IMR-90 (cell line): ENCODE data around the gene ANO9. TPM values are rescaled to one million over a fixed set of nuclear protein-coding genes. Genes with fewer than 3 reads are reported as not detected.

Experiments used
- ATAC-seq: fragments of 200-7000 bp; cut with Tn5 transposase; 2 replicates; pipeline ENCODE4 v1.9.1; 2020; ENCODE audit warnings: low read depth, mild to moderate bottlenecking, moderate library complexity
- BruUV-seq: library from RNA; stranded (reverse); fragments of 400-500 nt; replicated peaks from 2 replicates; lab custom pipeline; 2021; lab: Mats Ljungman, UMichigan
- CTCF ChIA-PET: fragments of 300-600 bp; formaldehyde crosslinking; extraction: SDS; loops from one replicate; lab custom pipeline; 2021; ENCODE audit warnings: antibody characterized with exemption; lab: Yijun Ruan, JAX
- POLR2A ChIA-PET: fragments of 300-600 bp; sonication (Branson Sonifier 250); formaldehyde crosslinking; loops from one replicate; lab custom pipeline; 2022; ENCODE audit warnings: antibody characterized with exemption; ENCODE audit not compliant: unreplicated experiment; lab: Charles Lee
- DNase-seq: peaks from one replicate; pipeline ENCODE4 v3.0.0; 2013
- H2AFZ ChIP-seq: replicated peaks from 2 replicates; pipeline ENCODE3; 2013; ENCODE audit warnings: low read length, mild to moderate bottlenecking; ENCODE audit not compliant: poor library complexity
- H2AK5ac ChIP-seq: 2 replicates; pipeline ENCODE4 v1.6.1; 2013; ENCODE audit warnings: low read depth, low read length, inconsistent platforms
- H2AK9ac ChIP-seq: replicated peaks from 2 replicates; pipeline ENCODE3; 2013; ENCODE audit warnings: mild to moderate bottlenecking, low read depth, low read length, moderate library complexity; ENCODE audit not compliant: poor library complexity
- H2BK120ac ChIP-seq: 2 replicates; pipeline ENCODE4 v1.6.1; 2013; ENCODE audit warnings: low read depth, low read length, inconsistent platforms
- H2BK15ac ChIP-seq: 3 replicates; pipeline ENCODE4 v1.6.1; 2013; ENCODE audit warnings: low read depth, low read length, inconsistent platforms
- H2BK20ac ChIP-seq: 2 replicates; pipeline ENCODE4 v1.6.1; 2013; ENCODE audit warnings: low read depth, mild to moderate bottlenecking, inconsistent platforms, low read length, moderate library complexity
- H2BK5ac ChIP-seq: 2 replicates; pipeline ENCODE4 v1.6.1; 2013; ENCODE audit warnings: mild to moderate bottlenecking, low read depth, low read length, inconsistent platforms; ENCODE audit not compliant: poor library complexity, severe bottlenecking
- H3K14ac ChIP-seq: replicated peaks from 2 replicates; pipeline ENCODE4 v1.6.1; 2013; ENCODE audit warnings: low read depth, low read length, inconsistent platforms
- H3K18ac ChIP-seq: 2 replicates; pipeline ENCODE4 v1.6.1; 2013; ENCODE audit warnings: low read depth, low read length, control low read depth
- H3K23ac ChIP-seq: 2 replicates; pipeline ENCODE4 v1.6.1; 2013; ENCODE audit warnings: low read depth, low read length, inconsistent platforms
- H3K27ac ChIP-seq: 2 replicates; pipeline ENCODE4 v1.5.1; 2013; ENCODE audit warnings: mild to moderate bottlenecking, control low read depth, low read length; ENCODE audit not compliant: insufficient read depth
- H3K27me3 ChIP-seq: 2 replicates; pipeline ENCODE4 v1.6.1; 2013; ENCODE audit warnings: low read length; ENCODE audit not compliant: control insufficient read depth, insufficient read depth
- H3K36me3 ChIP-seq: 2 replicates; pipeline ENCODE4 v1.6.1; 2013; ENCODE audit warnings: low read length, mixed read lengths; ENCODE audit not compliant: control insufficient read depth, insufficient read depth
- H3K4ac ChIP-seq: 2 replicates; pipeline ENCODE4 v1.6.1; 2013; ENCODE audit warnings: low read depth, low read length, inconsistent platforms
- H3K4me1 ChIP-seq: 2 replicates; pipeline ENCODE4 v1.6.1; 2013; ENCODE audit warnings: low read length, mixed read lengths; ENCODE audit not compliant: control insufficient read depth, insufficient read depth
- H3K4me2 ChIP-seq: 2 replicates; pipeline ENCODE4 v1.6.1; 2013; ENCODE audit warnings: low read depth, mild to moderate bottlenecking, control low read depth, low read length, moderate library complexity
- H3K4me3 ChIP-seq: 2 replicates; pipeline ENCODE4 v1.5.1; 2013; ENCODE audit warnings: low read depth, mild to moderate bottlenecking, control low read depth, low read length, moderate library complexity; ENCODE audit not compliant: insufficient read depth
- H3K56ac ChIP-seq: 2 replicates; pipeline ENCODE4 v1.6.1; 2013; ENCODE audit warnings: low read length, inconsistent platforms; ENCODE audit not compliant: insufficient read depth; ENCODE audit errors: extremely low read depth
- H3K79me1 ChIP-seq, 2 experiments: 2 replicates each; pipeline ENCODE4 v1.6.1; 2013; ENCODE audit warnings: low read length in 2 of 2, inconsistent platforms in 1 of 2, low read depth in 1 of 2
- H3K9ac ChIP-seq: 2 replicates; pipeline ENCODE4 v1.6.1; 2013; ENCODE audit warnings: low read depth, low read length, control low read depth
- H3K9me1 ChIP-seq: 2 replicates; pipeline ENCODE4 v1.6.1; 2013; ENCODE audit warnings: low read length, inconsistent platforms; ENCODE audit not compliant: insufficient read depth
- H3K9me3 ChIP-seq: 2 replicates; pipeline ENCODE4 v1.6.1; 2013; ENCODE audit warnings: low read length; ENCODE audit not compliant: control insufficient read depth, insufficient read depth
- H4K20me1 ChIP-seq: 2 replicates; pipeline ENCODE4 v1.6.1; 2013; ENCODE audit warnings: low read length, inconsistent platforms; ENCODE audit not compliant: insufficient read depth
- H4K5ac ChIP-seq: 2 replicates; pipeline ENCODE4 v1.6.1; 2013; ENCODE audit warnings: mild to moderate bottlenecking, low read depth, low read length, control low read depth
- H4K8ac ChIP-seq, 2 experiments: 2 replicates each; pipeline ENCODE4 v1.6.1; 2013; ENCODE audit warnings: low read depth in 2 of 2, low read length in 2 of 2, control low read depth in 1 of 2, inconsistent platforms in 1 of 2
- H4K91ac ChIP-seq: 2 replicates; pipeline ENCODE4 v1.6.1; 2013; ENCODE audit warnings: low read depth, low read length, inconsistent platforms; ENCODE audit not compliant: insufficient read depth
- CEBPB ChIP-seq: IDR thresholded peaks from 2 replicates; pipeline ENCODE4 v1.6.1; 2012; ENCODE audit warnings: low read depth, low read length, improper control_type of control experiment
- CHD1 ChIP-seq: IDR thresholded peaks from 2 replicates; pipeline ENCODE4 v1.6.1; 2012; ENCODE audit warnings: low read depth, low read length, improper control_type of control experiment
- FOS ChIP-seq: fragments of 150-350 bp; IDR thresholded peaks from 2 replicates; pipeline ENCODE4 v1.6.1; 2016; ENCODE audit warnings: low read depth, low read length
- MAZ ChIP-seq: IDR thresholded peaks from 2 replicates; pipeline ENCODE4 v1.6.1; 2012; ENCODE audit warnings: low read depth, mild to moderate bottlenecking, low read length, improper control_type of control experiment, moderate library complexity, borderline replicate concordance
- MXI1 ChIP-seq: IDR thresholded peaks from 2 replicates; pipeline ENCODE4 v1.6.1; 2012; ENCODE audit warnings: low read depth, mild to moderate bottlenecking, low read length, moderate library complexity, borderline replicate concordance
- RAD21 ChIP-seq: IDR thresholded peaks from 2 replicates; pipeline ENCODE4 v1.6.1; 2012; ENCODE audit warnings: low read length, improper control_type of control experiment
- RCOR1 ChIP-seq: IDR thresholded peaks from 2 replicates; pipeline ENCODE4 v1.6.1; 2012; ENCODE audit warnings: mild to moderate bottlenecking, low read length, improper control_type of control experiment; ENCODE audit not compliant: insufficient replicate concordance
- RFX5 ChIP-seq: IDR thresholded peaks from 2 replicates; pipeline ENCODE4 v1.8.0; 2012; ENCODE audit warnings: low read depth, mild to moderate bottlenecking, low read length, moderate library complexity
- SMC3 ChIP-seq: fragments of 150-350 bp; IDR thresholded peaks from 2 replicates; pipeline ENCODE4 v1.6.1; 2016; ENCODE audit warnings: low read depth, mild to moderate bottlenecking, antibody characterized with exemption, low read length, moderate library complexity
- WGBS, 2 experiments: methylation state at CpG; one replicate each; pipeline versions ENCODE4 v1.1.5 to v1.1.7; 2013; ENCODE audit warnings: missing lambda C conversion rate in 2 of 2; ENCODE audit not compliant: insufficient read length in 1 of 2; ENCODE audit errors: extremely low coverage in 2 of 2; 5-methylcytosine and 5-hydroxymethylcytosine counted together
- dilution Hi-C: fragments of 300-500 bp; cut with HindIII; formaldehyde crosslinking; loops from one replicate; pipeline ENCODE4 v1.14.3; 2018; ENCODE audit warnings: low sequenced_read_pairs; ENCODE audit not compliant: unreplicated experiment
- in situ Hi-C: fragments of 300-500 bp; cut with MboI; formaldehyde crosslinking; loops from 3 replicates; pipeline ENCODE4 v1.14.3; 2019; ENCODE audit warnings: low sequenced_read_pairs, inconsistent platforms, mixed read lengths
- intact Hi-C: fragments of 100-400 bp; cut with micrococcal nuclease; formaldehyde crosslinking; loops from 2 replicates; pipeline ENCODE4 v1.10.0; 2022
- polyA plus RNA-seq, 3 experiments: library from polyadenylated mRNA; depleted of rRNA; stranded (reverse); fragments of >200 nt; gene quantifications; 2 replicates each; pipeline ENCODE4 v1.2.3, GENCODE V29; 2012; ENCODE audit warnings: low replicate concordance in 1 of 3
- total RNA-seq: library from RNA; depleted of rRNA; stranded (reverse); fragments of >200 nt; gene quantifications from 2 replicates; pipeline ENCODE4 v1.2.3, GENCODE V29; 2012
- TF ChIP-seq, protein P1 (sequence below): fragments of 150-350 bp; IDR thresholded peaks from 2 replicates; pipeline ENCODE4 v1.6.1; 2017; ENCODE audit warnings: mild to moderate bottlenecking, antibody characterized with exemption, low read length, low read depth
- TF ChIP-seq, protein P2 (sequence below): conservative IDR thresholded peaks from 2 replicates; pipeline ENCODE4 v1.5.1; 2012; ENCODE audit warnings: mild to moderate bottlenecking, low read depth, low read length, improper control_type of control experiment
- TF ChIP-seq, protein P3 (sequence below): fragments of 150-350 bp; IDR thresholded peaks from 2 replicates; pipeline ENCODE4 v1.6.1; 2016; ENCODE audit warnings: low read depth, mild to moderate bottlenecking, low read length, moderate library complexity, borderline replicate concordance

The ANO9 gene
- total and polyA plus RNA-seq, 2 of the 4 experiments (the other 2 are of a cell fraction) = not detected

DNA sequence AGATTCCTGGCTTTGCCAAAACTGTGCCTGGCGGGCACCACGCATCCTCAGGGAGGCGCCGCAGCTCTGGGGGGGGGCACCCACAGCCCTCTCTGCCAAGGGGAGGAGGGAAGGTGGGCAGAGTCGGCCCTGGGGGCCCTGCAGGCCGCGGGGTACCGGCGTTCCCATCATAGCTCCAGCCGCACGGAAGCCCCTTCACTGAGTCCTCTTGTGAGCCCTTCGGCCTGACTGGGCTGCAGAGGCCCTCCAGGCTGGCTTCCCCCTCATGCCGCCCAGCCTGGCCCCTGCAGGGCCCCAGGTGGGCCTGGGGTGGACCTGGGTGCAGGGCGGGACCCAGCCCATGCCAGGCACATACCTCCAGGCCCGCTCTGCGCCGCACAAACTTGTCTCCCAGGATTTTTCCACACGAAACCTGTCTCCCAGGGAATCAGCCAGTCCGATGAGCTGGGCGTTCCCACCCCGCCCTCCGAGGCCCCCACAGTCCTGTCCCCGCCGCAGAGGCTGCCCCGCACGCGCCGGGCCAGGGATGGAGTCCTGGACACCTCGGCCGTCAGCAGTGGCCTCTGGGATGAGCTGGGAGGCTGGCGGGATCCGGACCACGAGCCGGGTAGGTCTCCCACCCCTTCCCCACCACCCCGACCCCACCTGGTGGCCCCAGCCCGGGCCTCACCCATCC lies 49.6 kb downstream of the ANO9 start:
- no peak overlapping the region for H2BK120ac ChIP-seq
- no peak for ATAC-seq
- intact Hi-C loops = no loop called here
- H2AFZ ChIP-seq = no peak overlapping the region
- H4K91ac ChIP-seq = no peak overlapping the region
- no peak overlapping the region for H3K23ac ChIP-seq
- CTCF ChIA-PET = no interaction called here
- no peak overlapping the region for H4K8ac ChIP-seq
- peaks cover 0 to 4% of the 10 kb centered on the region in 2 experiments; a peak in 1 of 4 replicates for H3K79me1 ChIP-seq
- H3K4me1 ChIP-seq = peaks cover 21% of the 10 kb centered on the region
- H3K14ac ChIP-seq = no peak overlapping the region
- H2AK5ac ChIP-seq = peak overlapping the region; percentile 87; the same call in 1 of the 2 replicates
- no peak overlapping the region for H4K5ac ChIP-seq
- H3K18ac ChIP-seq = no peak overlapping the region
- dilution Hi-C loops = no loop called here
- H2BK20ac ChIP-seq = no peak overlapping the region
- no peaks in the 10 kb centered on the region for H3K36me3 ChIP-seq
- no peak overlapping the region for H2BK15ac ChIP-seq
- peak overlapping the region; percentile 37 for H2AK9ac ChIP-seq
- H4K20me1 ChIP-seq = no peaks in the 10 kb centered on the region
- no peak overlapping the region for H3K56ac ChIP-seq
- POLR2A ChIA-PET = interaction anchor here (1.3 kb wide), 1 partner anchor 15 kb away, joined by 4 read pairs; no protein-coding TSS in a partner anchor
- H3K9me1 ChIP-seq = peaks cover 3% of the 10 kb centered on the region
- 91% methylated on average over 15 of the region's 36 CpGs; no CpG with 5 or more reads in 1 of the 2 experiments for WGBS, 2 experiments
- TF ChIP-seq, protein P1, sequence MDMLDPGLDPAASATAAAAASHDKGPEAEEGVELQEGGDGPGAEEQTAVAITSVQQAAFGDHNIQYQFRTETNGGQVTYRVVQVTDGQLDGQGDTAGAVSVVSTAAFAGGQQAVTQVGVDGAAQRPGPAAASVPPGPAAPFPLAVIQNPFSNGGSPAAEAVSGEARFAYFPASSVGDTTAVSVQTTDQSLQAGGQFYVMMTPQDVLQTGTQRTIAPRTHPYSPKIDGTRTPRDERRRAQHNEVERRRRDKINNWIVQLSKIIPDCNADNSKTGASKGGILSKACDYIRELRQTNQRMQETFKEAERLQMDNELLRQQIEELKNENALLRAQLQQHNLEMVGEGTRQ = no peak
- TF ChIP-seq SMC3 (no peak), FOS (no peak), RFX5 (no peak), MAZ (no peak), MXI1 (no peak), CEBPB (no peak), RCOR1 (no peak), RAD21 (no peak), CHD1 (no peak)
- TF ChIP-seq, protein P2, sequence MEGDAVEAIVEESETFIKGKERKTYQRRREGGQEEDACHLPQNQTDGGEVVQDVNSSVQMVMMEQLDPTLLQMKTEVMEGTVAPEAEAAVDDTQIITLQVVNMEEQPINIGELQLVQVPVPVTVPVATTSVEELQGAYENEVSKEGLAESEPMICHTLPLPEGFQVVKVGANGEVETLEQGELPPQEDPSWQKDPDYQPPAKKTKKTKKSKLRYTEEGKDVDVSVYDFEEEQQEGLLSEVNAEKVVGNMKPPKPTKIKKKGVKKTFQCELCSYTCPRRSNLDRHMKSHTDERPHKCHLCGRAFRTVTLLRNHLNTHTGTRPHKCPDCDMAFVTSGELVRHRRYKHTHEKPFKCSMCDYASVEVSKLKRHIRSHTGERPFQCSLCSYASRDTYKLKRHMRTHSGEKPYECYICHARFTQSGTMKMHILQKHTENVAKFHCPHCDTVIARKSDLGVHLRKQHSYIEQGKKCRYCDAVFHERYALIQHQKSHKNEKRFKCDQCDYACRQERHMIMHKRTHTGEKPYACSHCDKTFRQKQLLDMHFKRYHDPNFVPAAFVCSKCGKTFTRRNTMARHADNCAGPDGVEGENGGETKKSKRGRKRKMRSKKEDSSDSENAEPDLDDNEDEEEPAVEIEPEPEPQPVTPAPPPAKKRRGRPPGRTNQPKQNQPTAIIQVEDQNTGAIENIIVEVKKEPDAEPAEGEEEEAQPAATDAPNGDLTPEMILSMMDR = no peak
- TF ChIP-seq, protein P3, sequence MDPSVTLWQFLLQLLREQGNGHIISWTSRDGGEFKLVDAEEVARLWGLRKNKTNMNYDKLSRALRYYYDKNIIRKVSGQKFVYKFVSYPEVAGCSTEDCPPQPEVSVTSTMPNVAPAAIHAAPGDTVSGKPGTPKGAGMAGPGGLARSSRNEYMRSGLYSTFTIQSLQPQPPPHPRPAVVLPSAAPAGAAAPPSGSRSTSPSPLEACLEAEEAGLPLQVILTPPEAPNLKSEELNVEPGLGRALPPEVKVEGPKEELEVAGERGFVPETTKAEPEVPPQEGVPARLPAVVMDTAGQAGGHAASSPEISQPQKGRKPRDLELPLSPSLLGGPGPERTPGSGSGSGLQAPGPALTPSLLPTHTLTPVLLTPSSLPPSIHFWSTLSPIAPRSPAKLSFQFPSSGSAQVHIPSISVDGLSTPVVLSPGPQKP = no peak
- H3K4me3 ChIP-seq = no peak overlapping the region
- peak overlapping the region; percentile 55 for H2BK5ac ChIP-seq
- in situ Hi-C loops = no loop called here
- no peaks in the 10 kb centered on the region for H3K9me3 ChIP-seq
- H3K27ac ChIP-seq = no peak overlapping the region
- H3K4me2 ChIP-seq = no peak overlapping the region
- no peak for DNase-seq
- no TSS peak for BruUV-seq
- H3K4ac ChIP-seq = peak overlapping the region; percentile 83; the same call in 1 of the 2 replicates
- H3K9ac ChIP-seq = no peak overlapping the region
- H3K27me3 ChIP-seq = peaks cover 8% of the 10 kb centered on the region; the same call in 1 of the 2 replicates
